NB4 (cell line): Measurements from ENCODE around the gene MYOD1.

Source experiments
- CTCF ChIP-seq: IDR thresholded peaks from one replicate; pipeline ENCODE4 v1.5.1; 2012; ENCODE audit warnings: low read depth, low read length
- MAX ChIP-seq: IDR thresholded peaks from 2 replicates; pipeline ENCODE4 v1.6.1; 2011; ENCODE audit warnings: low read depth, low read length
- MYC ChIP-seq: IDR thresholded peaks from 2 replicates; pipeline ENCODE4 v1.6.1; 2011; ENCODE audit warnings: low read depth, low read length
- POLR2A ChIP-seq: IDR thresholded peaks from 2 replicates; pipeline ENCODE4 v1.6.1; 2011; ENCODE audit warnings: mild to moderate bottlenecking; ENCODE audit not compliant: insufficient read length; ENCODE audit errors: extremely low read depth

- no peak for TF ChIP-seq POLR2A
- TF ChIP-seq CTCF, result no peak
- TF ChIP-seq MAX, result no peak
- TF ChIP-seq MYC, result no peak
Measured at GRCh38 chr11:17697175-17697949, 22.0 kb upstream of the MYOD1 start.
